C4-2B (cell line): ENCODE results near the gene ANKRD2.

Experiments
- H3K27ac ChIP-seq: fragments of 450-650 bp; 2 replicates; pipeline ENCODE4 v1.5.1; 2017
- CTCF ChIP-seq: fragments of 450-650 bp; conservative IDR thresholded peaks from 2 replicates; pipeline ENCODE4 v1.5.1; 2017; ENCODE audit warnings: mild to moderate bottlenecking
- ZFX ChIP-seq: fragments of 450-650 bp; IDR thresholded peaks from 2 replicates; pipeline ENCODE4 v1.6.1; 2017

The ANKRD2 gene

GRCh38 chr10:97580421-97581367 lies 8.1 kb downstream of the ANKRD2 start:
- TF ChIP-seq CTCF, result no peak
- TF ChIP-seq ZFX, result no peak

GRCh38 chr10:97582169-97582568 lies 9.6 kb downstream of the ANKRD2 start:
- no peak overlapping the region for H3K27ac ChIP-seq
- TF ChIP-seq ZFX (no peak), CTCF (no peak)

More at GRCh38 chr10:97580421-97581367, 8.1 kb downstream of the ANKRD2 start:
- no peak overlapping the region for H3K27ac ChIP-seq

- H3K27ac ChIP-seq, result peak overlapping the region; percentile 59
- no peak for TF ChIP-seq CTCF
- TF ChIP-seq ZFX, result no peak
These were observed 10.9 kb downstream of the ANKRD2 start for GRCh38 chr10:97583476-97583875.

GRCh38 chr10:97584060-97584797 lies 11.7 kb downstream of the ANKRD2 start, which contains the start of gene HOGA1:
Gene HOGA1, plus strand, starts transcription at chr10:97584389. Its CDS starts 315 bp downstream, at chr10:97584704.
- peak within 1 kb of the TSS; percentile 59 for H3K27ac ChIP-seq
- peak; percentile 20; the same call in 1 of the 2 replicates for TF ChIP-seq ZFX
- no peak for TF ChIP-seq CTCF

GRCh38 chr10:97584798-97585438 lies 12.3 kb downstream of the ANKRD2 start:
- peak overlapping the region; percentile 59 for H3K27ac ChIP-seq

GRCh38 chr10:97585439-97585811 lies 12.8 kb downstream of the ANKRD2 start:
- H3K27ac ChIP-seq, result no peak overlapping the region
- TF ChIP-seq ZFX (no peak), CTCF (no peak)

More at GRCh38 chr10:97584798-97585438, 12.3 kb downstream of the ANKRD2 start:
- TF ChIP-seq ZFX (no peak; the same call in 1 of the 2 replicates), CTCF (no peak)
